GM23248 (cell line): ENCODE results near the gene SMIM38. TPM values are rescaled to one million over a fixed set of nuclear protein-coding genes. Genes with fewer than 3 reads are reported as not detected.

Source experiments
- DNase-seq: peaks from one replicate; pipeline ENCODE4 v3.0.0-alpha.2; 2015
- H2AFZ ChIP-seq: fragments of 200-600 bp; sonication (generic); 2 replicates; pipeline ENCODE4 v1.6.1; 2016; ENCODE audit warnings: antibody characterized with exemption
- H3F3A ChIP-seq: fragments of 200-600 bp; sonication (generic); 2 replicates; pipeline ENCODE4 v1.6.1; 2016; ENCODE audit warnings: mild to moderate bottlenecking, antibody characterized with exemption, mixed run types; ENCODE audit not compliant: insufficient read depth
- H3K27ac ChIP-seq: fragments of 200-600 bp; sonication (generic); 2 replicates; pipeline ENCODE4 v1.5.1; 2016; ENCODE audit warnings: mild to moderate bottlenecking
- H3K27me3 ChIP-seq: fragments of 200-600 bp; sonication (generic); replicated peaks from 2 replicates; pipeline ENCODE4 v1.6.1; 2016; ENCODE audit warnings: mild to moderate bottlenecking; ENCODE audit not compliant: insufficient read depth
- H3K36me3 ChIP-seq: fragments of 200-600 bp; sonication (generic); 2 replicates; pipeline ENCODE4 v1.6.1; 2016; ENCODE audit warnings: low read depth, mild to moderate bottlenecking
- H3K4me1 ChIP-seq: fragments of 200-600 bp; sonication (generic); 2 replicates; pipeline ENCODE4 v1.6.1; 2016; ENCODE audit warnings: mild to moderate bottlenecking; ENCODE audit not compliant: insufficient read depth
- H3K4me2 ChIP-seq: fragments of 200-600 bp; sonication (generic); one replicate; pipeline ENCODE4 v1.6.1; 2016; ENCODE audit warnings: mild to moderate bottlenecking; ENCODE audit not compliant: unreplicated experiment
- H3K4me3 ChIP-seq: fragments of 200-600 bp; sonication (generic); 2 replicates; pipeline ENCODE4 v1.5.1; 2016; ENCODE audit warnings: mild to moderate bottlenecking
- H3K79me2 ChIP-seq: fragments of 200-600 bp; sonication (generic); 2 replicates; pipeline ENCODE4 v1.6.1; 2016; ENCODE audit warnings: mild to moderate bottlenecking; ENCODE audit not compliant: insufficient read depth
- H3K9ac ChIP-seq: fragments of 200-600 bp; sonication (generic); 2 replicates; pipeline ENCODE4 v1.6.1; 2016; ENCODE audit warnings: mild to moderate bottlenecking
- H3K9me2 ChIP-seq: fragments of 200-600 bp; sonication (generic); 2 replicates; pipeline ENCODE4 v1.6.1; 2016; ENCODE audit warnings: mixed run types, mild to moderate bottlenecking, moderate library complexity; ENCODE audit not compliant: insufficient read depth
- H3K9me3 ChIP-seq: fragments of 200-600 bp; sonication (generic); one replicate; pipeline ENCODE4 v1.6.1; 2017; ENCODE audit warnings: low read depth
- H4K20me1 ChIP-seq: fragments of 200-600 bp; sonication (generic); 2 replicates; pipeline ENCODE4 v1.6.0; 2016; ENCODE audit not compliant: insufficient read depth
- EZH2 ChIP-seq: fragments of 200-600 bp; sonication (generic); IDR thresholded peaks from 2 replicates; pipeline ENCODE4 v1.6.1; 2018; ENCODE audit warnings: antibody characterized with exemption, mild to moderate bottlenecking; ENCODE audit not compliant: insufficient read depth, poor library complexity, severe bottlenecking
- EZH2phosphoT487 ChIP-seq: fragments of 200-600 bp; sonication (generic); IDR thresholded peaks from 2 replicates; pipeline ENCODE4 v1.6.1; 2018; ENCODE audit warnings: antibody characterized with exemption, moderate library complexity, mild to moderate bottlenecking, low read depth; ENCODE audit not compliant: insufficient read depth
- WGBS, 2 experiments: methylation state at CpG; one replicate each; pipeline ENCODE4 v1.1.6; 2015 to 2017; ENCODE audit warnings: low lambda C conversion rate in 2 of 2, low coverage in 1 of 2; ENCODE audit errors: missing lambda C conversion rate in 2 of 2; 5-methylcytosine and 5-hydroxymethylcytosine counted together
- in situ Hi-C: fragments of 300-500 bp; cut with MboI; formaldehyde crosslinking; loops from 2 replicates; pipeline ENCODE4 v1.15.0; 2020
- polyA plus RNA-seq: library from polyadenylated mRNA; unstranded; fragments of >200 nt; fragmentation: Nextera tagmentation; extraction: Ambion mirVana; gene quantifications from 2 replicates; pipeline ENCODE4 v1.2.1, GENCODE V29; 2016
- total RNA-seq: library from RNA; depleted of rRNA; stranded (reverse); fragments of >200 nt; shearing (Covaris generic); gene quantifications from 2 replicates; pipeline ENCODE4 v1.2.3, GENCODE V29; 2014

The SMIM38 gene
- total and polyA plus RNA-seq, 2 experiments from 2014 or later, result not detected

GRCh38 chr11:69150175-69150574 is 5.6 kb upstream of the SMIM38 start:
- in situ Hi-C loops, result no loop called here
- no peak overlapping the region for H3K27ac ChIP-seq
- H3K27me3 ChIP-seq, result no peaks in the 10 kb centered on the region
- peaks cover 4% of the 10 kb centered on the region; the same call in 1 of the 2 replicates for H3F3A ChIP-seq
- no peak overlapping the region for H3K4me3 ChIP-seq
- no peaks in the 10 kb centered on the region for H3K36me3 ChIP-seq
- 42 to 47% methylated on average over 3 of the region's 3 CpGs for WGBS, 2 experiments
- no peak for DNase-seq
- H3K9ac ChIP-seq, result no peak overlapping the region
- H2AFZ ChIP-seq, result no peak overlapping the region
- TF ChIP-seq EZH2 (no peak), EZH2phosphoT487 (no peak)
- H3K4me1 ChIP-seq, result peaks cover 4% of the 10 kb centered on the region; the same call in 1 of the 2 replicates
- H3K4me2 ChIP-seq, result no peak overlapping the region
- no peaks in the 10 kb centered on the region for H4K20me1 ChIP-seq
- no peaks in the 10 kb centered on the region for H3K9me3 ChIP-seq
- H3K79me2 ChIP-seq, result no peaks in the 10 kb centered on the region
- no peaks in the 10 kb centered on the region for H3K9me2 ChIP-seq

- H3K9ac ChIP-seq, result no peak overlapping the region
- no peaks in the 10 kb centered on the region for H3K36me3 ChIP-seq
- H3K9me2 ChIP-seq, result no peaks in the 10 kb centered on the region
- no peak overlapping the region for H3K27ac ChIP-seq
- H3K27me3 ChIP-seq, result no peaks in the 10 kb centered on the region
- no peaks in the 10 kb centered on the region for H3F3A ChIP-seq
- in situ Hi-C loops, result no loop called here
- no peak overlapping the region for H3K4me2 ChIP-seq
- H3K79me2 ChIP-seq, result no peaks in the 10 kb centered on the region
- no peaks in the 10 kb centered on the region for H3K9me3 ChIP-seq
- H2AFZ ChIP-seq, result no peak overlapping the region
- 74 to 83% methylated on average over 9 to 10 of the region's 10 CpGs for WGBS, 2 experiments
- TF ChIP-seq EZH2, result no peak
- no peak for DNase-seq
- H3K4me3 ChIP-seq, result no peak overlapping the region
- peaks cover 4% of the 10 kb centered on the region; the same call in 1 of the 2 replicates for H3K4me1 ChIP-seq
- H4K20me1 ChIP-seq, result no peaks in the 10 kb centered on the region
Observed at GRCh38 chr11:69151836-69152235, 3.9 kb upstream of the SMIM38 start.

GRCh38 chr11:69152733-69153421 is 2.9 kb upstream of the SMIM38 start:
- WGBS, 2 experiments, result 62 to 63% methylated on average over 23 of the region's 23 CpGs
- no peaks in the 10 kb centered on the region for H3K36me3 ChIP-seq
- H2AFZ ChIP-seq, result no peak overlapping the region
- H3K79me2 ChIP-seq, result no peaks in the 10 kb centered on the region
- no peaks in the 10 kb centered on the region for H3K9me3 ChIP-seq
- no peak overlapping the region for H3K4me2 ChIP-seq
- no peaks in the 10 kb centered on the region for H3F3A ChIP-seq
- no peak for TF ChIP-seq EZH2phosphoT487
- no peak for TF ChIP-seq EZH2
- no peaks in the 10 kb centered on the region for H3K9me2 ChIP-seq
- no peak overlapping the region for H3K9ac ChIP-seq
- no peaks in the 10 kb centered on the region for H4K20me1 ChIP-seq
- in situ Hi-C loops, result no loop called here
- H3K4me3 ChIP-seq, result no peak overlapping the region
- peaks cover 5% of the 10 kb centered on the region; the same call in 1 of the 2 replicates for H3K4me1 ChIP-seq
- no peak for DNase-seq
- no peaks in the 10 kb centered on the region for H3K27me3 ChIP-seq
- no peak overlapping the region for H3K27ac ChIP-seq

GRCh38 chr11:69153661-69154060 is 2.1 kb upstream of the SMIM38 start:
- Histone ChIP-seq H3K79me2 (no peaks in the 10 kb centered on the region), H2AFZ (no peak overlapping the region), H3K9ac (no peak overlapping the region), H3K9me2 (no peaks in the 10 kb centered on the region), H3K4me2 (no peak overlapping the region), H3K4me1 (peaks cover 5% of the 10 kb centered on the region; the same call in 1 of the 2 replicates), H3F3A (no peaks in the 10 kb centered on the region), H3K9me3 (no peaks in the 10 kb centered on the region), H3K27ac (no peak overlapping the region), H3K36me3 (no peaks in the 10 kb centered on the region), H4K20me1 (no peaks in the 10 kb centered on the region), H3K27me3 (no peaks in the 10 kb centered on the region), H3K4me3 (no peak overlapping the region)
- in situ Hi-C loops, result no loop called here
- peak; percentile 20 for DNase-seq
- 33 to 43% methylated on average over 7 of the region's 7 CpGs for WGBS, 2 experiments
- no peak for TF ChIP-seq EZH2phosphoT487
